NCI-H1694 (cell line): ENCODE measurements around the gene STK39.

Experiments used
- DNase-seq: peaks from one replicate; lab custom pipeline; 2025; lab: John Stamatoyannopoulos, UW

The STK39 gene

DNA sequence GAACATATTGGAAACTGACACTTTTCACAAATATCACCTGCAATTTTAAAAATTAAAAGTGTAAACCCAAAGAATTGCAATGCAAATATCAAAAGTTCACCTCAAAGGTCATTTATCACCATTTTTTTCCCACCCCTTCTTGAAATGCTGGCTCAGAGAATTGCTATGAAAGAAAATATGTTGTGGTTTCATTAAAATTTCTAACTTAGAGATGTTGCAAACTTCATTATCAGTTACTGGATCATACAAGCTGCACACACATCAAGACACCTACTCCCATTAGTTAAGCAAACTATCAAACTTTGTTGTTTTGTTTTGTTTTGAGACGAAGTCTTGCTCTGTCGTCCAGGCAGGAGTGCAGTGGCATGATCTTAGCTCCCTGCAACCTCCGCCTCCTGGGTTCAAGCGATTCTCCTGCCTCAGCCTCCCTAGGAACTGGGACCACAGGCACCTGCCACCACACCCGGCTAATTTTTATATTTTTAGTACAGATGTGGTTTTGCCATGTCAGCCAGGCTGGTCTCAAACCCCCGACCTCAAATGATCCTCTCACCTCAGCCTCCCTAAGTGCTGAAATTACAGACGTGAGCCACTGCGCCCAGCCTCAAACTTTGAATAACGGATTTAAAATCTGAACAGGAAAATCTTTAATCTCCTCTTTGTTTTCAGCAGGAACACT, 37.0 kb downstream of the STK39 start:
- DNase-seq: no peak

GRCh38 chr2:168208652-168209051, 38.7 kb downstream of the STK39 start:
- no peak for DNase-seq

DNA sequence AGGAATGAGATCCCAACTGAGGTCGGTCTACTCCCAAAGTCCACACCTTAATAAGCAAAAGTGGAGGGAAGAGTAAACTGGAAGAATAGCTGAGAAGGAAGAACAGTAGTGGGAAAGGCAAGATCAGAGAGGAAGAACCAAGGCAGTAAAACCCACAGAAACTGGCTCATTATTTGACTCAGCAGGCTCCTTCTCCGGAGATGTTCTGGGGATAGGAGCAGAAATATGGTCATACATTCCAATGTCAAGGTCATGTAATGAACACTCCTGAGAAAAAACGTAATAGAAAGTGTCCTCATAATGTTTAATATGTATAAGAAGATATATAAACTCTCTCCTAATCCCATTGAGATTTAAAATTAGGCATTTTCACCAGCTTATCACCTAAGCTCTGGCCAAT, 39.5 kb downstream of the STK39 start:
- DNase-seq: no peak

DNA sequence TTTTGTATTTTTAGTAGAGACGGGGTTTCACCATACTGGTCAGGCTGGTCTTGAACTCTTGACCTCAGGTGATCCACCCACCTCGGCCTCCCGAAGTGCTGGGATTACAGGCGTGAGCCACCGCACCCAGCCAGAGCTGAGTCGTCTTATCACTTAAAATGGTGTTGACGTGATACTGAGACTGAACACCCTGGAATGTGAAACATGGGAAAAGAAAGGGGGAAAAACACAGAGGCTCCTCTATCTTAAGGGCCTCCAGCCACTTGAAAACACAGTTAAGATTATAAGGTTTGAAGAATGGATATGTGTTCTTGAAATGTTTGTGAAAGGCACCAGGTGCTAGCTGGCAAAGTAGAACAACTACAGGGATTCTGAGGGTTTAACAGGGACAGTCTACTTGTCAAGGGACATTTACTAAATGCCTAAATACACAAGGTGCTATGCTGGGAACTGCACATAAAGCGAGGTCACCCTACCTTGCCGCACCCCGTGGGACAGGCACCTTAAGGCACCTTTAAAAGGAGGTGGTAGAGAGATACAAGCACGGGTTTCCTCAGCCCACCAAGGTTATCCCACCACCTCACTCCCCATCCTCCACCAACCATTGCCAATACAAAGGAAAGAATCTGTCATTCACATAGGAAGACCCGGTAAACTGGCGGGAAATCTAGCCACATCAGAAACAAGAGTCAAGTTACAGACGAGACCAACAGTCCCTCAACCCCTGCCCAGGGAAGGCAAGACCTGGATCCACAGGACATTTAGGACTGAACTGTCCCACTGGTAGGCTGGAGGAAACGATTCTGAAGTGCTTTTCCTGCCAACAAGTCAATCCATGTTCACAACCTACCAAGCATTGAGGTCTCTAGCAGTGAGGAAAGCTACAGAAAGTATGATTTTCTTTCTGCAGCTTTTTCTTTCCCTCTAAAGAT, 43.4 kb downstream of the STK39 start:
- no peak for DNase-seq

GRCh38 chr2:168201584-168202116, 45.7 kb downstream of the STK39 start:
- no peak for DNase-seq

- no peak for DNase-seq
Measured at GRCh38 chr2:168200930-168201583, 46.3 kb downstream of the STK39 start.

- DNase-seq: no peak
Measured at GRCh38 chr2:168198476-168199207, 48.8 kb downstream of the STK39 start.

DNA sequence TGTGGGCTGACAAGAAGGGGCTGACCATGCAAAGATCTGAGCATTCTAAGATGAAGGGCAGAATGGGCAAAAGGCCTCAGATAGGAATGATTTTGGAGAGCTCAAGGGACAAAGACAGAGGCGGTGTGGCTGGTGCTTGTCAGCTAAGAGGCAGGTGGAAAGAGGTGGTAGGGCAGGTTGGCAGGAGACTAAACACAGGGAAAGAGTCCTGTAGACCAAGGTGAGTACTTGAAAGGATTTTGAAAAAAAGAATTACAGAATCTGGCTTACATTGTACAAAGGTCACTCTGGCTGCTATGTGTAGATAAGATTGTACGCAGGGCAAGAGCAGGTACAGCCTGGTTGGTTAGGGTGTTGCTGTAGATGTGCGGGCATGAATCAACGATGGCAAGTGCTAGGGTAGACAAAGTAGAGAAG, 50.6 kb downstream of the STK39 start:
- no peak for DNase-seq

GRCh38 chr2:168194784-168195522, 52.4 kb downstream of the STK39 start:
- no peak for DNase-seq

DNA sequence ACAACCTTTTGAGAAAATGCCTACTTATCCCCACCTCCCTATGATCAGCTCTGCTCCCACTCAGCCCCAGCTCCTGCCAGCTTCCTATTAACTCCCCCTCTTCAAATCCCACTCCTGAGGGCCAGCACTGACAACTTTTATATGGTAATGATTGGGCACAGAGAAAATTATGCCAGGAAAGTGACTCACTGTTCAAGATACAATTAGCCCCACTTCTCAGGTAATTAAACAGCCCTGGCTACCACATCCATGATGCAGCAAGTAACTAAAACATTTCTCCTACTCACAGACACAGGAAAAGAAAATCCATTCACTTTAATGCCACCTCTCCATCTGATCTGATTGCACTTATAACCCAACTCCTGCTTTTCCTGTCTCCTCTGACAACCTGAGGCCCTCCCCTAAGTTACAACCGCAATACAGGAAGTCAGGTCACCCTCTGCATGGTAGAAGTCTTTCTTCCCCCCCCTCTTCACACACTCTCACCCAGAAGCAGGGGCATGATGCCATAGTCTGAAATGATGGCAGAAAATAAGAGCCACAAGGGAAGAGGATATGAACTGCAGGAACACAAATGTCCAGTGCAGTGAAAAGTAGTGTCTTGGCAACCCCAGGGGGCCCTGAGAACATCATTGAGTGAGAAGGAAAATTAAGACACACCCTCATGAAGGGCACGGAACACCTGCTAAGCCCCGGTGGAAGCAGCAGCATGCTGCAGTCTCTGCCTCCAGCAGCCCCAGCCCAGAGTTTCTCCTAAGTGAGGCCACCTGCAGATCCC, 54.4 kb downstream of the STK39 start:
- DNase-seq: no peak

DNA sequence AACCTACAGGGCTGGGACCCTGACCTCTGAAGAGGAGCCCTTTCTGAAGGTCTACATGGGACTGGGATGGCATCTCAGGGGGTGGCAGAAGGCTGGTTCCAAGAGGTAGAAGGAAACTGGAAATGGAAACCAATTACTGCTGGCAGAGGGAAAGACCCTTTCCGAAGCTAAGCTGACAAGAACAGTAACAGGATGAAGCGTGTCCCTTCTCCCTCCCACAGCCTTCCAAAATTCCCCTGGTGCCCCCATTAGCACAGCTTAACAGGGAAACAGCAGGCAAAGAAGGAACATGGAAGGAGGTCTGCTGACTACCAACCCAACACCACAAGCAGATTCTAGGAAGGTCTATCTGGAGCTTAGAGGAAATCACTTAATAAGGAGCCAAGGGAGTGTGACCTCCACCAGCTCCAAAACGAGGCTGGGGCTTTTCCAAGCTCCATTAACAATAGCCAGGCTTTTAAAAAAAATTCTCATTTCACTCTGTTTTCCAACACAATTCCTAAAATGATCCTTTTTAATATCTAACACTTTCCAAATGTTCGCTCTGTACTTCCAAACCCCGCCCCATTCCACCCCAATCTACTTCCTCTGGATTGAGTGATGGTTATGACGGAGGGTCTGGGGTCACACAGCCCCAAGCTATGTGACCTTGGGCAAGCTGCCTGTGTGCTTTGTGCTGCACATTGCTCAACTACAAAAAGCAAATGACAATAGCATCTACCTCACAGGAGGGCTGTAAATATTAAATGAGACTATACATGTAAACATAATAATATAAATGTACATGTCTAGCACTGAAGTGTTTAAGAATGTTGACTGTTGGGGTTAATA, 55.2 kb downstream of the STK39 start:
- DNase-seq: no peak

- DNase-seq: no peak
Measured at GRCh38 chr2:168190590-168191336, 56.6 kb downstream of the STK39 start.

- no peak for DNase-seq
Measured at GRCh38 chr2:168189835-168190569, 57.4 kb downstream of the STK39 start.

DNA sequence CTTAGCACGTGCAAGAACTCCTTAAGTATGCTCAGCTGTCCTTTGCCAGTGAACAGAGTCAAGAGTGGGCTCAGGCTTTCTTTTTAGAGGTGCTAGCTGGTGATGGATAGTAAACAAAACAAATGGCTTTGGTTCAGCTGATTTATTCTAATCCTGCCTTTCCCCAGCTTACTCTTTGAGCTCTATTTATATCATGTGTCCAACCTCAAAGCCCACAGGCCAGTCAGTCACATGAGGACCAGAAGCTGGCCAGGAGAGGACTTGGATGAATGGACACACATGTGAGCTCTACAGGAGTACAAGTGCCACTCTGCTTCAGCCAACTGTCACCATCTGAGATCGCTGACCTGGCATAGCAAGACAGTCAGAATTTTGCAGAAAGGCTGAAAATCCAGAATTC, 59.4 kb downstream of the STK39 start:
- DNase-seq: no peak

- DNase-seq: no peak
Measured at GRCh38 chr2:168186452-168186851, 60.9 kb downstream of the STK39 start.

GRCh38 chr2:168185583-168186274, 61.7 kb downstream of the STK39 start:
- no peak for DNase-seq
